GM19455 (cell line): ENCODE data around the gene CECR2.
"Not testable (repeated sequence)": the region's sequence is repeated elsewhere in the genome, so short reads cannot be mapped to it uniquely, and the experiment has no call there.

Source experiments
- ATAC-seq: cut with Tn5 transposase; IDR thresholded peaks from one replicate; pipeline ENCODE4 v1.9.1; 2021; ENCODE audit not compliant: unreplicated experiment

Gene CECR2

GRCh38 chr22:17562906-17563870 is 193.9 kb downstream of the CECR2 start, which contains the start of gene SLC25A18:
TSS of gene SLC25A18 (plus strand) at chr22:17563498. CDS start at chr22:17579945, 16,447 bp downstream.
- ATAC-seq = no peak

- ATAC-seq = no peak
Measured at GRCh38 chr22:17563936-17564391, 194.7 kb downstream of the CECR2 start.

GRCh38 chr22:17566016-17566687 is 196.9 kb downstream of the CECR2 start:
- not testable (repeated sequence) for ATAC-seq

- ATAC-seq = no peak
Measured at GRCh38 chr22:17566776-17567175, 197.5 kb downstream of the CECR2 start.

GRCh38 chr22:17569971-17570511 is 200.8 kb downstream of the CECR2 start:
- no peak for ATAC-seq

GRCh38 chr22:17570851-17571631 is 201.8 kb downstream of the CECR2 start:
- no peak for ATAC-seq

GRCh38 chr22:17575151-17575550 is 205.9 kb downstream of the CECR2 start:
- no peak for ATAC-seq

- no peak for ATAC-seq
Measured at GRCh38 chr22:17575681-17576080, 206.4 kb downstream of the CECR2 start.

GRCh38 chr22:17576470-17576869 is 207.2 kb downstream of the CECR2 start:
- ATAC-seq = no peak

- ATAC-seq = no peak
Measured at GRCh38 chr22:17578136-17578754, 209.0 kb downstream of the CECR2 start.

- ATAC-seq = no peak
Measured at GRCh38 chr22:17579535-17579981, 210.3 kb downstream of the CECR2 start.

GRCh38 chr22:17580441-17581031 is 211.3 kb downstream of the CECR2 start:
- no peak for ATAC-seq

- no peak for ATAC-seq
Measured at GRCh38 chr22:17581056-17581455, 211.8 kb downstream of the CECR2 start.

GRCh38 chr22:17581631-17582030 is 212.4 kb downstream of the CECR2 start:
- no peak for ATAC-seq

- ATAC-seq = no peak
Measured at GRCh38 chr22:17583151-17583550, 213.9 kb downstream of the CECR2 start.

- ATAC-seq = no peak
Measured at GRCh38 chr22:17586831-17587440, 217.7 kb downstream of the CECR2 start.

GRCh38 chr22:17587629-17588028 is 218.4 kb downstream of the CECR2 start:
- ATAC-seq = no peak

GRCh38 chr22:17588606-17589005 is 219.3 kb downstream of the CECR2 start:
- no peak for ATAC-seq

GRCh38 chr22:17589810-17590375 is 220.6 kb downstream of the CECR2 start:
- ATAC-seq = no peak
